Measurements from ENCODE around the gene SPEM1. TPM values are rescaled to one million over a fixed set of nuclear protein-coding genes. Genes with fewer than 3 reads are reported as not detected.

The SPEM1 gene
- total RNA-seq, 2 donors from 2014 or later: not detected

DNA sequence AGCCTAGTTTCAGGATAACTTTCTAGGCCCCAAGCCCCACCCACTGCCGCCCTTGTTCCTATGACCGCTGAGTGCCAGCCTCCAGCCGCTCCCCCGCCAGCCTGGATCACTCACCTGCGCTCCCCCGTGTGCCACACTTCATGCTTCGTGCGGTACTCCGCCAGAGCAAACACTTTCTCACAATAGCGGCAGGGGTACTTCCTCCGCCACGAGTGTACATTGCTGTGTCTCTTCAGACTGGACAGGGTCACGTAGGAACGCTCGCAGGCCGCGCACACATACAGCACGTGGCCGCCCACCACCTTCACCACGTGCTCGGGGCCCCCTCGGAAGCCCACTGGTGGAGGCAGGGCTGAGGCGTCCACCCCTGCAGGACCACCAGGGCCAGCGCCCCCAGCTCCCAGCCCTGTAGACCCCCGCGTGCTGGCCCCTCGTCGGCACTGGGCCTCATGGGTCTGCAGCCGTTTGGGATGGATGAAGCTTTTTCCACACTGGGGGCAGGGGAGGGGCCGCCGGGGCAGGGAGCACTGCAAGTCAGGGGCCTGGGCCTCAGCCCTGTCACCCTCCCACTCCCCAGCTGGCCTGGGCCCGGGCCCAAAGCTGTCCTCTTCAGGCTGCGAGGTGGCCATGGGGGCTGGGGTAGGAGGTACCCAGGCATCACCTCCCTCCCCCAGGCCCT lies 45.6 kb downstream of the SPEM1 start:
- no peak overlapping the region for H3K4me3 ChIP-seq
- peaks cover 0 to 7% of the 10 kb centered on the region in 2 donors for H3K36me3 ChIP-seq (replicated peaks in 1 of 2; ENCODE audit: insufficient read depth in 1 of 2, low read depth in 2 of 2)
- DNase-seq (no peak), ATAC-seq (no peak)
- TF ChIP-seq, protein P1, sequence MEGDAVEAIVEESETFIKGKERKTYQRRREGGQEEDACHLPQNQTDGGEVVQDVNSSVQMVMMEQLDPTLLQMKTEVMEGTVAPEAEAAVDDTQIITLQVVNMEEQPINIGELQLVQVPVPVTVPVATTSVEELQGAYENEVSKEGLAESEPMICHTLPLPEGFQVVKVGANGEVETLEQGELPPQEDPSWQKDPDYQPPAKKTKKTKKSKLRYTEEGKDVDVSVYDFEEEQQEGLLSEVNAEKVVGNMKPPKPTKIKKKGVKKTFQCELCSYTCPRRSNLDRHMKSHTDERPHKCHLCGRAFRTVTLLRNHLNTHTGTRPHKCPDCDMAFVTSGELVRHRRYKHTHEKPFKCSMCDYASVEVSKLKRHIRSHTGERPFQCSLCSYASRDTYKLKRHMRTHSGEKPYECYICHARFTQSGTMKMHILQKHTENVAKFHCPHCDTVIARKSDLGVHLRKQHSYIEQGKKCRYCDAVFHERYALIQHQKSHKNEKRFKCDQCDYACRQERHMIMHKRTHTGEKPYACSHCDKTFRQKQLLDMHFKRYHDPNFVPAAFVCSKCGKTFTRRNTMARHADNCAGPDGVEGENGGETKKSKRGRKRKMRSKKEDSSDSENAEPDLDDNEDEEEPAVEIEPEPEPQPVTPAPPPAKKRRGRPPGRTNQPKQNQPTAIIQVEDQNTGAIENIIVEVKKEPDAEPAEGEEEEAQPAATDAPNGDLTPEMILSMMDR (IDR thresholded peaks at IDR 0.05): no peak
- no peak for TF ChIP-seq POLR2A (IDR thresholded peaks at IDR 0.05)
- no peaks in the 10 kb centered on the region for H3K9me3 ChIP-seq
- peaks cover 47% of the 10 kb centered on the region for H3K4me1 ChIP-seq
- WGBS, 2 donors: 90 to 96% methylated on average over 23 to 29 of the region's 33 CpGs
- intact Hi-C loops (cut with DNase I): no loop called here
- peak overlapping the region in 2 of 4 donors; percentile 32 to 53 for H3K27ac ChIP-seq
- no peaks in the 10 kb centered on the region for H3K27me3 ChIP-seq

DNA sequence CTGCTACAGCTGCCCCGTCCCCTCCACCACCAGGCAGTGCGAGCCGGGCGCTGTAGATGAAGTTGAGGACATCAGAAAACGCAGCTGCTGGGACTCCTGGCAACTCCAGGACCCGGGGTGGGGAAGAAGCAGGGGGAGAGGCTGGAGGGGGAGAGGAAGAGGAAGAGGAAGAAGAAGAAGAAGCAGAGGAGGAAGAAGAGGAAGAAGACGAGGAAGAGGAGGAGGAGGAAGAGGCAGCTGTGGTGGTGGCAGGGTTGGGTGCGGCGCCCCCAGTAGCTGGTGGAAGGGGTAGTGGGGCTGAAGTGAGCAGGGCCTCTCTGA lies 46.2 kb downstream of the SPEM1 start:
- TF ChIP-seq, protein P1 (IDR thresholded peaks at IDR 0.05): no peak
- no peak for TF ChIP-seq POLR2A (IDR thresholded peaks at IDR 0.05)
- peaks cover 52% of the 10 kb centered on the region for H3K4me1 ChIP-seq
- H3K36me3 ChIP-seq (replicated peaks in 1 of 2; ENCODE audit: insufficient read depth in 1 of 2, low read depth in 2 of 2): peaks cover 0 to 7% of the 10 kb centered on the region in 2 donors
- H3K4me3 ChIP-seq: no peak overlapping the region
- WGBS, 2 donors: 84 to 87% methylated on average over 9 of the region's 9 CpGs
- H3K9me3 ChIP-seq: no peaks in the 10 kb centered on the region
- no peaks in the 10 kb centered on the region for H3K27me3 ChIP-seq
- intact Hi-C loops (cut with DNase I): no loop called here
- H3K27ac ChIP-seq: peak overlapping the region in 2 of 4 donors; percentile 32 to 53
- DNase-seq: no peak
- no peak for ATAC-seq

DNA sequence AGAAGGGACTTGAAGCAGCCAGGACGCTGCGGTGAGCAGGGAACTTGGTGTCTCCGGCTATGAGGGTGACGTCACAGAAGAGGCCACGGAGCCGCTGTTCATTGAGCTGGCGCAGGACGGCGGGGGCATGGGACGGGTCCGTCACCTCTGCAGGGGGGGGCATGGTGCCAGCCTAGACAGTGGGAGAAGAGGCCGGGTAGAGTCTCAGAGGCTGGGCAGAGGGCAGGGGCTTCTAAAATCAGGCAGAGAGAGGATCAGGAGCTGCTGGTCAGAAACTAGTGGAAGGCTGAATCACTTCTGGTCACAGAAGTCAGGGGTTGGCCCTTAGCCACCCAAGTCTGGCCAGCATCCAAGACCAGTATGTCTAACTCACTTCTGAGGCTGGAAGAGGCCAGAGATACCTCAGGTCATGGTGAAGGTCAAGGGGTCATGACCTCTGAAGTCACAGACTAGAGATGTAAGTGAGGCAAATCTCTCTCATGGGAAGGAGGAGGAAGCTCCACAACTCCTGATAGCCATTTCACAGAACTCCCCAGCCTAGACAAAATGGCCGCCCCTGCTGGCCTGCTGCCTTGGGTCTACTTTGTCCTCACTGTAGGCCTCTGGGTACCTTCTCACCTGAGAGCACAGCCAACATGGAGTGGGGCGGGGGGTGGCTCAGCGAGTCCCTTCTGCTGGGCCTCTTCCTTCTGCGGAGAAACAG lies 46.7 kb downstream of the SPEM1 start:
- Histone ChIP-seq H3K36me3 (replicated peaks in 1 of 2; ENCODE audit: insufficient read depth in 1 of 2, low read depth in 2 of 2) (peaks cover 0 to 7% of the 10 kb centered on the region in 2 donors), H3K27me3 (no peaks in the 10 kb centered on the region), H3K4me3 (no peak overlapping the region), H3K9me3 (no peaks in the 10 kb centered on the region), H3K27ac (peak overlapping the region in 3 of 4 donors; percentile 32 to 53 (median 39)), H3K4me1 (peaks cover 57% of the 10 kb centered on the region)
- intact Hi-C loops (cut with DNase I): no loop called here
- ATAC-seq (peak; percentile 6), DNase-seq (peak; percentile 66 to 70 (median 70))
- no peak for TF ChIP-seq POLR2A (IDR thresholded peaks at IDR 0.05)
- TF ChIP-seq, protein P1 (IDR thresholded peaks at IDR 0.05): no peak
- WGBS, 2 donors: 78 to 80% methylated on average over 8 to 16 of the region's 16 CpGs

DNA sequence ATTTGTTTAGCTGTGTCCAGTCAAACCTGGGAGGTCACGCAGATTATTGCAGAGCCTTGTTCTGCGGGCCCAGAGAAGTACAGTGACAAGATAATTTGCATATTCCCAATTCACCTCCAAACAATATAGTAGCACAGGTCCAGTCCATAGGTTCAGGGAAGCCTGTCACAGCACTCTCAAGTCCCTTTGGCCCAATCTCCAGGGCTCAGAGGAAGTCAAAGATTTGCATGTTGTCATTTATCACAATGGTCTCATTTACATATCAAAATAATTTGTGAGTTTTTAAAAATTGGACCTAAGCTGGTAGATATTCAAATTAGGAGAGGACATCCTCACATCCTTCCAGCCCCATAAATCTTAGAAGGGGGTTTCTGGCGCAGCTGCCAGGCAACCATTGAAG lies 47.4 kb downstream of the SPEM1 start:
- 82 to 91% methylated on average over 3 of the region's 3 CpGs for WGBS, 2 donors
- ATAC-seq (no peak), DNase-seq (no peak)
- TF ChIP-seq, protein P1 (IDR thresholded peaks at IDR 0.05): no peak
- no peak for TF ChIP-seq POLR2A (IDR thresholded peaks at IDR 0.05)
- H3K4me1 ChIP-seq: peaks cover 63% of the 10 kb centered on the region
- H3K27me3 ChIP-seq: no peaks in the 10 kb centered on the region
- peak overlapping the region in 2 of 4 donors; percentile 32 to 53 for H3K27ac ChIP-seq
- no peak overlapping the region for H3K4me3 ChIP-seq
- H3K9me3 ChIP-seq: no peaks in the 10 kb centered on the region
- H3K36me3 ChIP-seq (replicated peaks in 1 of 2; ENCODE audit: insufficient read depth in 1 of 2, low read depth in 2 of 2): peaks cover 0 to 7% of the 10 kb centered on the region in 2 donors
- intact Hi-C loops (cut with DNase I): no loop called here

Data from body of pancreas (tissue), 4 donors.